ENCODE measurements around the gene CCNQ.

CCNQ gene

DNA sequence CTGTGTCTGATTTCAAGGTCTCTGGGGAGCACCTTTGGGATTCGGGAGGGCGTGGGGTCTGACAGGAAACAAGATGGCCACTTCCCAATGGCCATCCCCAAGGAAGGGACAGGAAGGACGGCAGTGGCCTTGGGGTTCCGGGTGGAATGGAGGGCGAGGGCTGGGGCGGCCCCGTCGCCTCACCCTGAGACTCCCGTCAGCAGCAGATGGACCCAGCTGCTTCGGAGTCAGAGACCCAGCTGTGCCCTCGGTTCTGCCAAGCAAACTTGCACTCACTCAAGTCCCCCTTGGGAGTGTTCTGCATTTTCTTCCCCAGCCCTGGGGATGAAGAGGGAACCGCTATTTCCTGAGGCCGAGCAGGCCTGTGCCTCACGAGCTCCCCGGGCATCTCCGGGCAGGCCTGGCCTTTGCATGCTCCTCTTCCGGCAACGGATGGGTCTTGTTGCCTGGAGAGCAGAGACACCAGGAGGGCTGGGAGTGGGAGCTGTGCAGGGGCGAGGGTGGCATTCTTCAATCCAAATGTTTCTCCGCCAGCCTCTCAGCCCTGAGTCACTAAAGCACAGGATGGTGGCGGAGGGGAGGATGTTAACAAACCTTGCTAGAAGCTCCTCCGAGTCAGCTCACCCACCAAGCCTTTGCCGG is 41.2 kb upstream of the CCNQ start:
- TF ChIP-seq EP300 (IDR thresholded peaks at IDR 0.05; ENCODE audit: borderline replicate concordance) (no peak), TCF12 (IDR thresholded peaks at IDR 0.05; ENCODE audit: low read depth) (no peak), NFIC (IDR thresholded peaks at IDR 0.05) (no peak), YY1 (IDR thresholded peaks at IDR 0.05; ENCODE audit: low read depth) (no peak), CEBPB (IDR thresholded peaks at IDR 0.05) (no peak), TEAD4 (IDR thresholded peaks at IDR 0.05) (no peak), TAF1 (IDR thresholded peaks at IDR 0.05; ENCODE audit: low read depth) (no peak), RAD21 (IDR thresholded peaks at IDR 0.05; ENCODE audit: low read depth) (no peak), EGR1 (IDR thresholded peaks at IDR 0.05) (no peak), FOXM1 (IDR thresholded peaks at IDR 0.05; ENCODE audit: borderline replicate concordance, low read depth) (no peak), CREB1 (IDR thresholded peaks at IDR 0.05; ENCODE audit: low read depth) (no peak), ZBTB7A (IDR thresholded peaks at IDR 0.05; ENCODE audit: low read depth) (no peak)
- TF ChIP-seq, protein P1, sequence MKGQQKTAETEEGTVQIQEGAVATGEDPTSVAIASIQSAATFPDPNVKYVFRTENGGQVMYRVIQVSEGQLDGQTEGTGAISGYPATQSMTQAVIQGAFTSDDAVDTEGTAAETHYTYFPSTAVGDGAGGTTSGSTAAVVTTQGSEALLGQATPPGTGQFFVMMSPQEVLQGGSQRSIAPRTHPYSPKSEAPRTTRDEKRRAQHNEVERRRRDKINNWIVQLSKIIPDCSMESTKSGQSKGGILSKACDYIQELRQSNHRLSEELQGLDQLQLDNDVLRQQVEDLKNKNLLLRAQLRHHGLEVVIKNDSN (IDR thresholded peaks at IDR 0.05): no peak
- TF ChIP-seq, protein P2, sequence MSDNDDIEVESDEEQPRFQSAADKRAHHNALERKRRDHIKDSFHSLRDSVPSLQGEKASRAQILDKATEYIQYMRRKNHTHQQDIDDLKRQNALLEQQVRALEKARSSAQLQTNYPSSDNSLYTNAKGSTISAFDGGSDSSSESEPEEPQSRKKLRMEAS (IDR thresholded peaks at IDR 0.05): no peak
- TF ChIP-seq, protein P3, sequence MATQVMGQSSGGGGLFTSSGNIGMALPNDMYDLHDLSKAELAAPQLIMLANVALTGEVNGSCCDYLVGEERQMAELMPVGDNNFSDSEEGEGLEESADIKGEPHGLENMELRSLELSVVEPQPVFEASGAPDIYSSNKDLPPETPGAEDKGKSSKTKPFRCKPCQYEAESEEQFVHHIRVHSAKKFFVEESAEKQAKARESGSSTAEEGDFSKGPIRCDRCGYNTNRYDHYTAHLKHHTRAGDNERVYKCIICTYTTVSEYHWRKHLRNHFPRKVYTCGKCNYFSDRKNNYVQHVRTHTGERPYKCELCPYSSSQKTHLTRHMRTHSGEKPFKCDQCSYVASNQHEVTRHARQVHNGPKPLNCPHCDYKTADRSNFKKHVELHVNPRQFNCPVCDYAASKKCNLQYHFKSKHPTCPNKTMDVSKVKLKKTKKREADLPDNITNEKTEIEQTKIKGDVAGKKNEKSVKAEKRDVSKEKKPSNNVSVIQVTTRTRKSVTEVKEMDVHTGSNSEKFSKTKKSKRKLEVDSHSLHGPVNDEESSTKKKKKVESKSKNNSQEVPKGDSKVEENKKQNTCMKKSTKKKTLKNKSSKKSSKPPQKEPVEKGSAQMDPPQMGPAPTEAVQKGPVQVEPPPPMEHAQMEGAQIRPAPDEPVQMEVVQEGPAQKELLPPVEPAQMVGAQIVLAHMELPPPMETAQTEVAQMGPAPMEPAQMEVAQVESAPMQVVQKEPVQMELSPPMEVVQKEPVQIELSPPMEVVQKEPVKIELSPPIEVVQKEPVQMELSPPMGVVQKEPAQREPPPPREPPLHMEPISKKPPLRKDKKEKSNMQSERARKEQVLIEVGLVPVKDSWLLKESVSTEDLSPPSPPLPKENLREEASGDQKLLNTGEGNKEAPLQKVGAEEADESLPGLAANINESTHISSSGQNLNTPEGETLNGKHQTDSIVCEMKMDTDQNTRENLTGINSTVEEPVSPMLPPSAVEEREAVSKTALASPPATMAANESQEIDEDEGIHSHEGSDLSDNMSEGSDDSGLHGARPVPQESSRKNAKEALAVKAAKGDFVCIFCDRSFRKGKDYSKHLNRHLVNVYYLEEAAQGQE (IDR thresholded peaks at IDR 0.05; ENCODE audit: low read depth): no peak

DNA sequence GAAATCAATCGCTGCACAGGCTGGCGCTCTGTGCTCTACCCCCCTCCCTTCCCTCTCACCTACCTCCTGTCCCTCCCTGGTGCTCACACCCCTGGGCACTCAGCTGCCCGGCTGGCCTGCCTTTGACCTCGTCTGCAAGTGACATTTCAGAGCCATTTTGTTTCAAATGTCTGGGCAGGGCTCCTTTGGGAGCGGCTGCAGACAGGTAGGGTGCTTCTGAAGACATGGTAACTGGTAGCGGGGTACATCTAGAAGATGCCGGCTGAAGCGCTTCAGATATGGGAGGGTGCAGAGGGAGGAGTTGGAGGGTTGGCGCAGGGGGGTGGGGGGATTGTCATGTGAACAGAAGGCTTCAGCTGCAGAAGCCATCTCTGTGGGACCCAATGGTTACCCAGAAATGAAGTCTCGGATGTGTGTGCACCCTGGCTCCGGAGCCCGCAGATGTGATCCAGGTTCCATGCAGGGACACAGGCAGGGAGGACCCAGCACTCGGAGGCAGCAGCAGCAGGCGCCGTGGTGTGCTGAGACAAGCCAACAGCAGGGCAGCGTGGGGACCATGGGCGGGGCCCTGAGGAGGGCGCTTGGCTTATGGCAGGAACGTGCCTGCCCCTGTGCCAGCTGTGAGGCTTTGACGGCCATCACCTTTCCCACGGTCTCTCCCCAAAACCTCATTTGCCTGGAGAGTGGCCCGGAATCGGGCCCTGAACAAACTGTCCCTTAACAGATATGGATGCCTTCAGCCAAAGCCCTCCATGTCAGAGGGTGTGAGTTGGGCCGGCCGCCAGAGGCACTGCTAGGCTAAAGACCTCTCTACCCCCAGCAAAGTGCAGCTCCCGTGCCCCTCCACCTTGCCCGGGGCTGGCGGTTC is 40.5 kb upstream of the CCNQ start:
- TF ChIP-seq, protein P1 (IDR thresholded peaks at IDR 0.05): no peak
- no peak for TF ChIP-seq RAD21 (IDR thresholded peaks at IDR 0.05; ENCODE audit: low read depth)

DNA sequence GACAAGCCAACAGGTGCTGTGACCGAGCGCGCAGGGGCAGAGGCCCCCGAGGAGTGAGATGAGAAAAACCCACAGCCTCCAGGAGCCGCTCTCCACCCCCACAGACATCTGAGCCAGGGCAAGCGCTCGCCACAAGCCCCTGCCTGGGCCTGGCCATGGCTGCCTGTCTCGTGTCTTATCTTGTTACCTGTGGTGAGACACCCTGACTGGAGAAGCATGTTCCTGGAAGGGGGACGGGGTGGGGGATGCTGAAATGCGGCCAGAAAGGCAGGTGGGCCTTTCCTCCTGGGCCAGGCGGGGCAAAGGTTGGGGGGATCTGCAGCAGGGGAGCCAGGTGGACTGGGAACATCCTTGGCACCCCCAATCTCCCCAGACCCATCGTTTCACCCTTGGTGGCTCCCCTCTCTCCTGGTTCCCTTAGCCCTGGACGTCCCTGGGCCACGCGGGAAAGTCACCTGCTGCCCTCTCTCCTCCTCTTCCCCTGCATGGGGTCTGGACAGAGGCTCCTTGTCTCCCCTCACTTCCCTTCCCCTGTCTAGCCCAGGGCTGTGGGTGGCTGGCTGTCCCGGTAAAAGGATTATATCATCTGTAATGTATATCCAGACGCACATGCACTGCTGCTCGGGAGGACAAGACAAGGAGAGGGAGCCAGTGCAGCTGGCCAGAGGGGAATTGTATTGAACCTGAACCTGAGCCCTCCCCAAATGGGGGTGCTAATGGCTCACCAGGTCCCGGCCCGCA is 39.7 kb upstream of the CCNQ start:
- TF ChIP-seq ZBTB7A (IDR thresholded peaks at IDR 0.05; ENCODE audit: low read depth): no peak
- no peak for TF ChIP-seq CEBPB (IDR thresholded peaks at IDR 0.05)
- TF ChIP-seq EGR1 (IDR thresholded peaks at IDR 0.05): no peak
- TF ChIP-seq, protein P2 (IDR thresholded peaks at IDR 0.05): no peak
- TF ChIP-seq TCF12 (IDR thresholded peaks at IDR 0.05; ENCODE audit: low read depth): no peak
- TF ChIP-seq, protein P1 (IDR thresholded peaks at IDR 0.05): no peak
- TF ChIP-seq YY1 (IDR thresholded peaks at IDR 0.05; ENCODE audit: low read depth): no peak
- TF ChIP-seq, protein P3 (IDR thresholded peaks at IDR 0.05; ENCODE audit: low read depth): no peak
- no peak for TF ChIP-seq RAD21 (IDR thresholded peaks at IDR 0.05; ENCODE audit: low read depth)
- TF ChIP-seq TEAD4 (IDR thresholded peaks at IDR 0.05): no peak
- TF ChIP-seq EP300 (IDR thresholded peaks at IDR 0.05; ENCODE audit: borderline replicate concordance): no peak
- no peak for TF ChIP-seq TAF1 (IDR thresholded peaks at IDR 0.05; ENCODE audit: low read depth)
- TF ChIP-seq NFIC (IDR thresholded peaks at IDR 0.05): no peak
- TF ChIP-seq FOXM1 (IDR thresholded peaks at IDR 0.05; ENCODE audit: borderline replicate concordance, low read depth): no peak
- TF ChIP-seq CREB1 (IDR thresholded peaks at IDR 0.05; ENCODE audit: low read depth): no peak

DNA sequence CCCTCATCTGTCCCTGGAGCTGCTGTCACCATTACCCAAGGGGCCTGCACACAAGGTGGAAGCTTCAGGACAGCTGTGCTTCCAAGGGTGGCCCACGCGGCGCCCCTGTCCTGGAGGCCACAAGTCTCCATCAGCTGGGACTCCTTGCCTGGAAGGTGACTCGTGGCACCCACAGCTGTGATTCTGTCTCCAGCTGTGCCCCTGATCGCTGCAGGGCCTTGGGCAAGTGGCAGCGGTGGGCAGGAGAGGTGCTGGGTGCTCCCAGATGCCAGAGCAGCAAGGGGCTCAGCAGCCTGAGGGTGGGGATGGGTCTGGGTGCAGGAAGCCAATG is 39.1 kb upstream of the CCNQ start:
- TF ChIP-seq EP300 (IDR thresholded peaks at IDR 0.05; ENCODE audit: borderline replicate concordance) (no peak), RAD21 (IDR thresholded peaks at IDR 0.05; ENCODE audit: low read depth) (no peak), NFIC (IDR thresholded peaks at IDR 0.05) (no peak), TCF12 (IDR thresholded peaks at IDR 0.05; ENCODE audit: low read depth) (no peak), CREB1 (IDR thresholded peaks at IDR 0.05; ENCODE audit: low read depth) (no peak), EGR1 (IDR thresholded peaks at IDR 0.05) (no peak), CEBPB (IDR thresholded peaks at IDR 0.05) (no peak), ZBTB7A (IDR thresholded peaks at IDR 0.05; ENCODE audit: low read depth) (no peak)
- TF ChIP-seq, protein P3 (IDR thresholded peaks at IDR 0.05; ENCODE audit: low read depth): no peak

Measured in Ishikawa (cell line).